Measurements from ENCODE around the gene CTDP1.

CTDP1 gene

DNA sequence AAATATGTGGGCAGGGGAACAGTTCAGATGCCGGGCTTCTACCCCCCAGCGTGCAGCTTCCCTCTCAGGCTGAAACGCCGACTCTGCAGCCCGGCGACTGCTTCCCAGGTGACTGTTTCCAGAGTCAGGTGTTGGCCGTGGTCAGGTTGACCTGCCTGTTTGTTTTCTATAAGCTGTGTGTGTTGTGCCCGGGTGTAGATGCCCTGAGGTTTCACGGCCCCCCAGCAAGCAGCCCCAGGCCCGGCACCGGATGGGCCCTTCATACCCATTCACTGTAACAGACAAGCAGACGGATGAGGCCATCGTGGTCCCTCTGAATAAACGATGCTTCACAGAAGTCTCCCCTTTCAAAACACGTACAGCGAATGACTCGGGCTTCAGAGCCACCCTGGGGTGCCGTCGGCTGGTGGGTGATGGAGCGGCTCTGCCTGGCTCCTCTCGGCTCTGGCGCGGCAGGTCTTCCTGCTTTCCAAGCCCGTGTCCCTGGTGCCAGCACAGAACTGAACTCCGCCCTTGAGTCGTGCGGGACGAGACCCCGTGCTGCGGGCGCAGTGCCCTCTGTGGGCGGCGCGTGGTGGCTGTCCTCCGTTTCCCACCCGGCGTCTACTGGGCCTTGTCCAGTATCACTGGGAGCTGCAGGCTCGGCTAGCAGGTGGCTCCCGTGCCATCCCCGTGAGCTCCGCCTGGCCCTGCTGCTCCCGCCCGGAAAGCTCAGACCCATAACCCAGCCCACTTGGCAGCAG, 103.1 kb downstream of the CTDP1 start:
- no peak for DNase-seq (ENCODE audit: low read depth in 2 of 2)

DNA sequence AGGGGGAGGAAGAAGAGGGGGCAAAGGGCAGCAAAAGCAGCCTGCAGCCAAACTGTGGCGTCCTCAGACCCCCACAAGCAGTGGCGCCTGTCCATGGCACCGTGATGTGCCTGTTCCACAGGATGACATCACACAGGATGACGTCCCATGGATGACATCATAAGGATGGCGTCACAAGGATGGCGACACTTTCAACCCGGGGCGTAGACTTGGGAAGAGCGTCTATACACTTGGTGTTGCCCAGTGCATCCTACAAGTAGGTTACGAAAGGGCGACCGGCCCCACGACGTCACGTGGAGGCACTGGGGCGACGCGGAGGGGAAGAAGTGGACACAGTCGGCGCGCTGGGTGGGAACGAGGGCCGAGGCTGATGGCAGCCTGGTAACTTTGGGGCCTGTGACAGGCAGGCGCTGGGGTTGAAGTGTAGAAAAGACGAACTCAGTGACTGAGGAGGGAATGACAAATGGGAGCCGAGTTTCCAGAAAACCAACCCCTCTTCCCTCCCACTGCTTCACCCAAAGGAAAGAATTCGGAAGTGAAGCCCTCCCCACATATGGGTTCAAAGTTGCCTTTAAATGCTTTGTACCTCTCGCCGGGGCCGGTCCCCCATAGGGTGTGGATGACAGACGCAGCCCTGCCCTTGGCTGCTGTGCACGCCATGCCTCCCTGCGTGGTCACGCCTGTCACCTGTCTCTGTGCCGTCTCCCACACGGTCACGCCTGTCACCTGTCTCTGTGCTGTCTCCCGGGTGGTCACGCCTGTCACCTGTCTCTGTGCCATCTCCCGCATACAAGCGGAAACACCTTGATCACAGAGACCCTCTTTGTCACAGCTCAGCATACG, 104.7 kb downstream of the CTDP1 start:
- no peak for DNase-seq (ENCODE audit: low read depth in 2 of 2)

DNA sequence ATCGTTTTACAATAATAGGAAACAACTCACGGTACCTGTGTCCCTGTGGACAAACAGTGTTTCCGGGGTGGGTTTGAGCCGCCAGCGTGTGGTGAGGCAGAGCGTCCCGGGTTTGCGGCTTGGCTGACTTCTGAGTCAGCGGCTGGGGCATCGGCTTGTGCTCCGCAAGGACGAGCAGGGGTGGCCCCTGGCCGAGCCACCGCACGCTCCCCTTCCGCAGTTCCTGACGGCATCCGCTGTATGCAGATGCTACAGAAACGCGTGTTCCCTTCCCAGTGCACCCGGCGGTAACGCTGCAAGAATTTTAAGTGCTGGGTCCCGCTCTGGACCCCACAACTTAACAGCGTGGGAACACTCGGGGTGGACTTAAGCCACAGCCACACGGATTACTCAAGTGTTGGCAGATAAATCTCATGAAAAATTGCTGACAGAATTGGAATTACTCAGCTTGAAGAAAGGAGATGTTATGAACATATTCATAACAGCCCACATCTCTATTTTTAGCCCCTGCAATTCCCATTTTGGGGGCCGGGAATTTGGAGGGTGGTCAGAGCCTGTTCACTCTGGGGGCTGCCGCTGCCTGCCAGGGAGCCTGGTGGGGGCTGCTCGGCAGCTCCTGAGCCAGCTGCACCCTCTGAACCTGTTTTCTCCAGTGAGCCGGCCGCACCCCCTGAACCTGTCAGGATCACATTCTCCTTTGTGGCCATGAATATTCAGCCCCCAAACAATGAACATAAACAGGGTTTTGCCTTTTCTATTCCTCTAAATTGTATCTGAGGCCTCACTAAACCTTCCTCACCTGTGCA, 105.6 kb downstream of the CTDP1 start:
- no peak for DNase-seq (ENCODE audit: low read depth in 2 of 2)

DNA sequence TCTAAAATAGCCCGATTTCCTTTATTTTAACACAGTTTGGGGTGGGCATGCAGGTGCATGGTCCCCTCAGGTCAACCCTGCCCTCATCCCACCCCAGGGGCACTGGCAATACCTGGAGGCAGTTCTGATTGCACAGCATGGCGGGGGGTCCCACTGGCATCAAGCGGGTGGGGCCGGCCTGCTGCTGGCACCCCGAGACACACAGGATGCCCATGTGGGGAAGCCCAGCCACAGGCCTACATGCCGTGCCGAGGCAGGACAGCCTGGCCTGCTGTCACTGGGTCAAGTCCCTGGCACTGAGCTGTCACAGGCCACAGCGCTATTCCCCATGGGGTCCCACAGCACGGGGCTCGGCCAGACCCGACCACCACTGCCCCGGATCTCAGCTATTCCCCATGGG, 106.2 kb downstream of the CTDP1 start:
- DNase-seq (ENCODE audit: low read depth in 2 of 2): no peak

DNA sequence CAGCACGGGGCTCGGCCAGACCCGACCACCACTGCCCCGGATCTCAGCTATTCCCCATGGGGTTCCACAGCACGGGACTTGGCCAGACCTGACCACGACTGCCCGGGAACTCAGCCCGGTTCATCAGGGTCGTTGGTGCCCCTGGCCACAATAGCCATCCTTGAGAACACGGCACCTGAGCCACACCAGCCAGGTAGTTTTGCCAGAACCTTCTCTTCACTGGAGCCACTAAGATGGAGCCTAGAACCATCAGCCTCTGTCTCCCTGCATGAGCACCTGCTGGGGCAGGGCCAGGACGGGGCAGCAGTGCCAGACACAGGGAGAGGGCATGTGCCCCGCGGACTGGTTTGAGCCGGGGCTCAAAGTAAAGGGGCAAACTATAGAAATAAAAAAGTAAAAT, 106.7 kb downstream of the CTDP1 start:
- no peak for DNase-seq (ENCODE audit: low read depth in 2 of 2)

DNA sequence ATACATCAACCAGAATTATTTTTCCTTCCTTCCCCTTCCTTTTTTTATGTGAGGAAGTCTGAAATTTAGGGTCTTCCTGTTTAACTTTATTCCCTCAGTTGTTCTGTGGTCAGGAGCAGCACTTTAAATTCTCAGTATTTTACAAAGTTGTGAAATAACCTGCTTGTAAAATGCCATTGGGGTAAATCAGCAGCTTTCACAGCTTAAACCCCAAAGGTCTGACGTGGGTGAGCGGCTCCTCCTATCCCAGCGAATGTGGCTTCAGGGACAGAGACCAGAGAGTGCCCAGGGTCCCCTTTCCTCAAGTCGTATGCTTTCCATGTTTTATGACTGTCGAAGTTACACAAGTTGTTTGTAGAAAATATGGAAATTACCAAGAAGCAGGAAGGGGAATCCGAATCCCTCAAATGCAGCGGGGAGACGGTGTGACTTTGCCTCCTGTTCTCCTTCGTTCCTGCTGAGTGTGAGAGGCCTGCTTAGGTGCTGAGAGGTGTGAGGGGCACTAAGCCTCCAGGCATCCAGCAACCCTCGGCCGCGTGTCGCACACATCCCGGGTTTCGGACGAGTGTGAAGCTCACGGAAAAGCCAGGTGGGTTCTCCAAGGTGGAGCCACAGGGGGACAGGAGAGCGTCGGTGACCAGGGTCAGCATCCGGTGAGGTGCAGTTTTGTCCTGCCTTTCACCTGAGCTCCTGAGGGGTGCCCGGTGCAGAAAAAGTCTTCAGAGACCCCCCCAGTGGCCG, 107.4 kb downstream of the CTDP1 start:
- no peak for DNase-seq (ENCODE audit: low read depth in 2 of 2)

DNA sequence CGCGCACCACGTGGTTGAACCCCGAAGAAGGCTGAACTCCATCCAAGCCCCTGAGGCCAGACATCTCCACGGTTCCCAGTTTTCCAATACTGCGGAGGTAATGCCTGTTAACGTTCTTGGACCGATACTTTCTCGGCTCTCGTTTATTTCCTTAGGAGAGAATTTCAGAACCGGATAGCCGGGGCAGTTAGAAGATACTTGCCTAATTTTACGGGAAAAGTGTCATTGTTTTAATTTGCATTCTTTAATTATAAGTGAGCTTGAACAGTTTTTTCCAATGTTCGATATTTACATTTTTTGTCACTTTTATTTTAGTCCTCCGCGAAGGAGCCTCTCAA, 107.9 kb downstream of the CTDP1 start:
- DNase-seq (ENCODE audit: low read depth in 2 of 2): no peak

DNA sequence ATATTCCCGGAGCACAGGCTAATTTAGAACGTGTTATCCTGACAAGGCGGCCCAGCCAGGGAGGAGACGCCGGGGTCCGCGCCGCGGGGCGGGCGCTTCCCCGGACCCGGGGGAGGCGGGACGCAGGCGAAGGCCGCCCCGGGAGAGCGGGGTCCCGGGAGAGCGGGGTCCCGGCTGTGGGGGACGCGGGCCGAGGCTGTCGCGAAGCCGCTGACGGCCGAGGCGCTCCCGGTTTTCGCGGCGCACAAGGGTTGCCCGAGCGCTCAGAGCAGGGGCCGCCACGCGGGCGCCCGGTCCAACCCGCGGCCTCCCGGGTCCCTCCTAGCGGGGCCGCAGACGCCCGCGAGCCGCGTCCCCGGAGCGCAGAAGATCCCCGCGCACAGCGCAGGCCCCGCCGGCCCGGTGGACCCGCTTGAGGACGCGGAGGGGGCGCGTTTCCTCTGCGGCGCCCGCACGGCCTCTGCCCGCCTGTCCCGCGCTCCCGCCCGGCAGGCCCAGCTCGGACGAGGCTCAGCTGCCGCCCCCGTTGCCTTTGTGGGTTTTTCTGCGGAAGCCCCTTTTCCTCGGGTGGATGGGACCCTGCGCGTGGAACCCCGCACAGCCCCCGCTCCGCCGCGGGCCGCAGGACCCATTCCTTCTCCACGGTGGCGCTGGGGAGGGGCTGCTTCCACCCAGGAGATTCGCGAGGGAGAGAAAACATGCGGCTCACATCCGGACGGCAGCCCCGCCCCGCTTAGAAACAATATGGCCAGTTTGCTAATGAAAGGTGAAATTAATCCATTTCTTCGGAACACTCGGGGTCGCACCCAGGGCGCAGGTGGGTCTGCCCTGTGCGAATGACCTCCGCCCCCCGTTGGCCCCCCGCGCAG, 108.5 kb downstream of the CTDP1 start:
- no peak for DNase-seq (ENCODE audit: low read depth in 2 of 2)

DNA sequence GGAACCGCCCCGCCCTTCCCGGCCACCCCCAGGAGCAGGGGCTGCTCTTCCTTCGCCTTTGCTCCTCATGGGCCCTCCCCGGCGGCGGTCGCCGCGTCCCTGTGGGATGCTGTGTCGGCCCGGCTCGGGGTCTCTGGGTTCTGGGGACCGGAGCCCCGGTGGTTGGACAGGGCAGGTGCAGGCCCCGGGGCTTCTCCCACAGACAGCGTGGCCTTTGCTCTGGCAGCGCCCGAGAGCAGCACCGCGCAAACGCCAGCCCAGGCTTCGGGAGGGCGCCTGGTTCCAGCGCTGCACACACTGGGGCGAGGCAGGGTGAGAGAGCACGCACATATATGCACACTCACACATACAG, 109.1 kb downstream of the CTDP1 start:
- DNase-seq (ENCODE audit: low read depth in 2 of 2): no peak

DNA sequence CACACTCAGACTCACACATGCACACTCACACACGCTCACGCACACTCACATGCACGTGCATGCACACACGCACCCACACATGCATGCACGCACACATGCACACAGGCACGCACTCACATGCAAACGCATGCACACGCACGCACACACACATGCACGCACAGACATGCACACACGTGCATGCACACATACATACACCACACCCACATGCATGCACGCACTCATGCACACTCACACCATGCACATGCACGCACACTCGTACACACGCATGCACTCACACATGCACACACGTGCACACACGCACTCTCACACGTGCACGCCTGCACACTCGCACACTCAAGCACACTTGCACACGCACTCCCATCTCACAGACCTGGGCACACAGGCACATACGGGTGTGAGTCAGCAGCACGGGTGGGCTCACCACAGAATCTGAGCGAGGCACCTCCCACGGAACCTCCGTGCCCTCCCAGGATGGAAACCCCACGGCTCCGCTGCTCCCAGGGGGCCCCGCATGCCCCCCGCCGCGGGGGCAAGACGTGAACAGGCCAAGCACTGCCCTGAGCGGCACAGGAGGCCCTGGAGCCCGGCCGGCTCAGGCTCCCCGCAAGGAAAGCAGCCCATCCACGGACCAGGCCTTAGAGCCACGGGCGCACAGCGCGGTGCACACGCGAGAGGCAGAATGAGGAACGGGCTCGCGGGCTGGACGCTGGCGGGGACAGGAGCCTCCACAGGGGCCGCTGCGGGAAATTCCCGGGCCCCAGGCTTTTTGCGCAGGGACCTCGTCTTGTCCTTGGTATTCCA, 109.7 kb downstream of the CTDP1 start:
- no peak for DNase-seq (ENCODE audit: low read depth in 2 of 2)

DNA sequence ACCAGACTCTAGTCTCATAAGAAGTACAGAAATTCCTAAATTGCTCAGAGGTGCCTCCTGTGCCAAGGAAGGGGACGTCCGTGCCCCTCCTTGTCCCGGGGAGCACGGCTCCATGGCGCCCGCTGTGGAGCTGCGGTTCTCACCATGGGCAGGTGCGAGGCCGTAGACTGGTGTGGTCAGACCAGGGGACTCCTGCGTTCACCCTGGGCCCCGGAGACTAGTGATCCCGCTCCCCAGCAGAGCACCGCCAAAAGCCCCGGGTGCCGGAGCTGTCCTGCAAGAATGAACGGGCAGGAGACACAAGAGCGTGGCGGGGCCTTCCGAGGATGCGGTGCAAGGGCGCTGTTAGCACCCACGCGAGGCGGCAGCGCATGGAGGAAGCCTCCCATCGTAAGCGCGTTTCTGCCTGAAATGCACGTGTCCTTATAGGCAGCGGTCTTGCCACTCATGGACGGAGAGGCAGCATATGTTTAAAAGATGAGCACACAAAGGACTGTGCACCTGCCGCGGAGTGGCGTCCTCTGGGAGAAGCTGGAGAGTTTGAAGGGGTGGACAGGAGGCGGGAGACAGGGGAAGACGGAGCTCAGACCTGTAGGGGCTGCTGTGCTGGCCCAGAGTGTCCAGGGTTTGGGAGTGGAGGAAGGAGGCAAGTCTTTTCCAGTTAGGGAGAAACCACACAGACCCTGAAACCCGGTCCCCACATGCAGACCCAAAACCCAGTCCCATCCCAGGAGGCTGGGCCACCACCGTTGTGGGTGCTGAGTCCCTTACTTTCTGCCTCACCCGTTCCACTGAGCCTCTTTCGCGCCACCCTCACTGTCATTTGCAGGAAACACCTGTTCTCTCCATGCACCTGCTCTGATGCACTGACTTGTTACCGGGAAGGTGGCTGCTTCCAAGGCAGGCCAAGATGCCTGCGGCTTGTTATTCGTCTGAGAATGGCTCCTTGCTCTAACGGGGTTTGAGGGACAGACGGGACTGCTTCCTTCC, 110.6 kb downstream of the CTDP1 start:
- DNase-seq (ENCODE audit: low read depth in 2 of 2): no peak

DNA sequence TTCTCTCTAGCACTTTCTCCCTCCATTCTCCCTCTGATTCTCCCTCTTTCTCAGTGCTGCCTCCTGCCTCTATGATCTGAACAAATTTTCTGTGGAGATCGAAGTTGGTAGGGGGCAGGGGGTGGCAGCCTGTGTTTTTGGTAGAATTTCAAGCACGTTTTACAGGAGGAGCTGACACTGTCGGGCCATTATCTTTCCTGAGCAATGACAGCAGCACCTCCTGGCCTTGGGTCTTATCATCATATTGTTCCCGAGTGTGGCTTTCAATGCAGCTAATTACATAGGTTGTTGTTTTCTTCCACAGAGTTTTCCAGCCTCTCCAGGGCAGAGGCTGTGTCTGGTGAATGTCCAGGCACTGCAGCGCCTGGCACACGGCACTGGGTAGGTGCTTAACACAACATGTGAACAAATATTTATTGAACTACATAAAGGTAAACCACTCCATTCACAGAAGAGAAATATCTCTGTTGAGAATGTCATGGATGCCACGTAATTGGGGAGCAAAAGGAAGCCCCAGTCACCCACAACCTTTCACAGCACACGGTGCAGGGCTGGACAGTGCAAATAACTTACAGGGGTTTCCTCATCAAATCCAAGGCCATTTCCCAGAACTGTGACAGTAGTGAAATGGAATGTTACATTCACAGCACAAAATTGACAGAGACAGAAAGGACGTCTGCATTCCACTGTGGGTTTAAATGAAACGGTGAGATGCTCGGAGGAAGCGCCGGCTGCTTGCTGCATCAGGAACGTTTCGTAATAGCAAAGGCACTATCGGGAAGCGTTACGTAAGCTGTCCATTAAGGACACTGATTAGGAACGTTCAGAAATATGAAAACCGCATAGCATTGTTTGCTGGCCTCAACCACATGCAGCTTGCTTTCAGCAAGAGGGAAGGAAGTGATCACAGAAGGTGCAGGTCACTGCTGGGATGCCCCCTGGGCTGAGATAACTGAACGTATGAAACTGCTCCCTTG, 111.7 kb downstream of the CTDP1 start:
- DNase-seq (ENCODE audit: low read depth in 2 of 2): no peak

DNA sequence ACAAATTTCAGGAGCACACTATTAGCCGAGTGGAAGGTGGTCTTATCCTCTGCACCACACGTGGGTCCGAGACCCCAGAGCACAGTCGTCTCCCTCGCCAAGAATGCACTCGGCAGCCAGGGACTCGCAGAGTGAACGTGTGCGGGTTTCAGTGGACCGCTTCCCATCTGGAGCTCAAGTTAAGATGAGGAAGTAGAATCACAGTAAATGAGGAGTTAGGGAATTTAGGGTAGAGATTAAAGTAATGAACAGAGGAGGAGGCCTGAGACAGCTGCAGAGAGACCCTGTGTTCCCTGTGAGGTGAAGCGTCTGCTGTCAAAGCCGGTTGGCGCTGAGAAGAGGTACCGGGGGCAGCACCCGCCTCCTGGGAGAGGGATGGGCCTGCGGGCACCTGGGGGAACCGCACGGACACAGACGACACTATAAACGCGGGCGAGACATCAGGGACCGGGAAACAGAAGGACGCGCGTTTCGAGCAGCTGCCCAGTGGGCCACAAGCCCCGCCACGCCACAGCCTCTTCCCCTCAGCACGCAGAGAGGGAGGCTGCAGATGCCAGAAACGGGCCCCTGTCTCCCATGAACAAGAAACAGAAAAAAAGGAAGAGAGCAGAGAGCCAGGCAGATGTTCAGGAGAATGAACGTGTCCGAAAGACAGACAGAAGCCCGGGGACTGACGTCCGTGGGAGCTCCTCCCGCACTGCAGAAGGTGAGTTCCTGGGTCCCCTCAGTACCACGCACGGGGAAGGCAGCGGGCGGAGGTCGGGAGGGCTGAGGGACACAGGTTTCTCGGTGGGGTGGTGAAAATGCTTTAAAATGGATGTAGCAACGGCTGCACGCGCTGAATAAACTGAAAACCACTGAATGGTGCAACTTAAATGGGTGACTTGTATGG, 112.7 kb downstream of the CTDP1 start:
- DNase-seq (ENCODE audit: low read depth in 2 of 2): no peak

DNA sequence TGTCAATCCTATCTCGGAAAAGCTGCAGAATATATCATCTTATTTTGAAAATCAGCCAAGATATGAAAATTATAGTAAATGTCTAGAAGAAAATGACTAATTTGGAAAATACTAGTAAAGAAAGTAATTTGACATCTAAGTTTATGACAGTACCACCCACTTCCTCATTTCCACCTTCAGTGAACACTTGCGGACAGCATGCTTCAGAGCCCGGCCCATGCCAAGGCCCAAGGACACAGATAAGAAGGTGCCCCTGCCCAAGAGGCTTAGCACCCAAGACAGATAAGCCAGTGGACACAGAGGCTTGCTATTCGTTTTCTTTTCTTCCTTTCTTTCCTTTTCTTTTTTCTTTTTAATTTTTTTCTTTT, 113.4 kb downstream of the CTDP1 start:
- DNase-seq (ENCODE audit: low read depth in 2 of 2): no peak

DNA sequence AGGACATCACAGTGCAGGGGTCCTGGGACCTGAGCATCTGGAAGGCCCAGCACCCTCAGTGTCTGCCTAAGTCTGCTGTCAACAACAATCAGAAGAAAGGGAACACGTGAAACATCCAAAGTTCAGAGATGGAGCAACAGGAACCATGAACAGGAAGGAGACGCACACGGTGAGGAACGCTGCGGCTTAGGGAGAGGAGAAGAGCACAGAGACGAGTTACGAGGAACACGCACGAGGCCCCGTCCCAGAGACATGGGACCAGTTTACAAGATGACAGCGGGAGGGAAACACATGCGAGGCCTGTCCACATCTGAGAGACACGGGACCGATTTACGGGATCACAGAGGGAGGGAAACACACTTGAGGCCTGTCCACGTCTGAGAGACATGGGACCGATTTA, 115.2 kb downstream of the CTDP1 start:
- no peak for DNase-seq (ENCODE audit: low read depth in 2 of 2)

DNA sequence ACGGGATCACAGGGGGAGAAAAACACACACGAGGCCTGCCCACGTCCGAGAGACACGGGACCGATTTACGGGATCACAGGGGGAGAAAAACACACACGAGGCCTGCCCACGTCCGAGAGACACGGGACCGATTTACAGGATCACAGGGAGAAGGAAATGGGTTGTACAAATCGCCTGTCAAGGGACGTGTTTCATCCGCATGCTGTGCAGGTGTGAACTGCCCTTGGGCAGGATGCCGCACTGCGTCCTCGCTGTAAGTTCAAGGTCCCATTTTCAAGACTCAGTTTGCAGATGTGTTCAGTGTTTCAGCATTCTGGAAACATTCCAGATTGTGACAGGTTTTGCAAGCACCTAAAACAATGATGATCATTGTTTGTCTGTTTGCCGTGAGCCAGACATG, 115.8 kb downstream of the CTDP1 start:
- no peak for DNase-seq (ENCODE audit: low read depth in 2 of 2)

DNA sequence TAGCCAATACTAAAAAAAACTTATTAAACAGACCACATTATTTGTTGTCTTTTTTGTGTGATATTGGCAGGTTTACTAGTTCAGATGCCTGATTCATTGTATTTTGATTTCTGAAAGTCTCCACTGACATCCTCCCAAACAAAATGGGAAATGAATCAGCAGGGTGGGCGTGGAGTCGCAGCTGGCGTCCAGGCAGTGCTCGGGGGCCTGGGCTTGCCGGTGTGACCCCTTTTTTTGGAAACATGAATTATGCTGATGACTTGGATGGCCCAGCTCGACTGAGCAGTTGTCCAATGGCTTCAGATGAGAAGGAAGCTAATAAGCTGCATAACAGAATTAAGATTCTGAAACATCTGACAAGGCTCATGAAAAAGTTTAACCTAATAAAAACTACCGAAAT, 116.4 kb downstream of the CTDP1 start:
- DNase-seq (ENCODE audit: low read depth in 2 of 2): no peak
